ENCODE results near the gene PSMB7.

- TF ChIP-seq CTCF (conservative IDR thresholded peaks at IDR 0.05; ENCODE audit: low read length) (no peak), EZH2phosphoT487 (IDR thresholded peaks at IDR 0.05; ENCODE audit: borderline replicate concordance, low read depth, low read length) (no peak)
Measured at GRCh38 chr9:124348363-124348762, 66.9 kb downstream of the PSMB7 start.
